Measurements from ENCODE around the gene DUSP9. TPM values are rescaled to one million over a fixed set of nuclear protein-coding genes. Genes with fewer than 3 reads are reported as not detected.

DUSP9 gene
- total RNA-seq, 6 experiments from 2014 or later = 0.33 to 3.9 (median 0.69) TPM

- ATAC-seq (peak; percentile 37 to 49 (median 45)), DNase-seq (peak in 2 of 3 donors; percentile 40 to 49)
- Histone ChIP-seq H3K36me3 (no peaks in the 10 kb centered on the region), H3K27me3 (peaks cover 0 to under 1% of the 10 kb centered on the region in 2 donors), H3K9me3 (no peaks in the 10 kb centered on the region), H3K4me1 (peaks cover 0 to 4% (median 0%) of the 10 kb centered on the region in 4 donors), H3K4me3 (no peak overlapping the region), H3K27ac (no peak overlapping the region)
- 36% methylated on average over 27 of the region's 84 CpGs for WGBS (ENCODE audit: insufficient coverage, low coverage, low lambda C conversion rate, missing lambda C conversion rate)
- TF ChIP-seq, protein P1, sequence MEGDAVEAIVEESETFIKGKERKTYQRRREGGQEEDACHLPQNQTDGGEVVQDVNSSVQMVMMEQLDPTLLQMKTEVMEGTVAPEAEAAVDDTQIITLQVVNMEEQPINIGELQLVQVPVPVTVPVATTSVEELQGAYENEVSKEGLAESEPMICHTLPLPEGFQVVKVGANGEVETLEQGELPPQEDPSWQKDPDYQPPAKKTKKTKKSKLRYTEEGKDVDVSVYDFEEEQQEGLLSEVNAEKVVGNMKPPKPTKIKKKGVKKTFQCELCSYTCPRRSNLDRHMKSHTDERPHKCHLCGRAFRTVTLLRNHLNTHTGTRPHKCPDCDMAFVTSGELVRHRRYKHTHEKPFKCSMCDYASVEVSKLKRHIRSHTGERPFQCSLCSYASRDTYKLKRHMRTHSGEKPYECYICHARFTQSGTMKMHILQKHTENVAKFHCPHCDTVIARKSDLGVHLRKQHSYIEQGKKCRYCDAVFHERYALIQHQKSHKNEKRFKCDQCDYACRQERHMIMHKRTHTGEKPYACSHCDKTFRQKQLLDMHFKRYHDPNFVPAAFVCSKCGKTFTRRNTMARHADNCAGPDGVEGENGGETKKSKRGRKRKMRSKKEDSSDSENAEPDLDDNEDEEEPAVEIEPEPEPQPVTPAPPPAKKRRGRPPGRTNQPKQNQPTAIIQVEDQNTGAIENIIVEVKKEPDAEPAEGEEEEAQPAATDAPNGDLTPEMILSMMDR (IDR thresholded peaks at IDR 0.05) = peak in 2 of 4 donors; percentile 7 to 30
- TF ChIP-seq POLR2A (IDR thresholded peaks at IDR 0.05) = no peak
- intact Hi-C loops (cut with DNase I) = no loop called here
Measured at GRCh38 chrX:153643431-153644351, 3.3 kb upstream of the DUSP9 start.

DNA sequence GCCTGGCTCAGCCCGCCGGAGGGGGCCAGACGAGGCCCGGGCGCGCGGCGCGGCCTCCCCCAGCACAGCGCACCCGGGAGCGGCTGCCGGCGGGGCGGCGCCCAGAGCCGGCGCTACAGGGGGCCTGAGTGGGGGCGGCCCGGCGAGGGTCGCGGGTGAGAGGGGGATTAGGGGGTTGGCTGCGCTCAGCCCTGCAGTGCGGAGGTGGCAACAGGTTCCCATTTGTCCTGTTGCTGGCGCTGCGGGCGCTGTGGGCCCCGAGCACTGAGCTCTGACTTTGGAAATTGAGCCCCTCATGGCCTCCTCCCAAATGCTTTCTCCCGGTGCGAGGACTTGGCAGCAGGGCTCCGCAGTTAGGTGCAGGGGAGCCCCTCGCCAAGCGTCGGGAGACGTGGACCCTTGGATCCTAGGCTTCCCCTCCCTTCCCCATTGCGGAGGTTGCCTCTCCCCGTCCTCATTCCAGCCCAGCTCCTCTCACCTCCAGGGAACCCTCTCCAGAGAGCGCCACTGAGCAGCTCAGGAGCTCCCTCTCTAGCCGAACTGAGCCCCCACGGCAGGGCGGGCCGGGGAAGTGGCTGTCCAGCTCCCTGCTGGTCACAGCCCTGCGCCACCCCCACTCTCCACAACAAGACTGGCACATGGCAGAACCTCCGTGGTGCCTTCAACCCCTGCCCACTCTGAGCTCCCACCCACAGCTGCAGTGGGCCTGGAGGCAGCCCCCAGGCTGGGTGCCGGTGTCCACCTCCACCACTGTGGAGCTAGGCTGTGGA, 2.5 kb upstream of the DUSP9 start:
- DNase-seq = peak; percentile 14 to 50 (median 23)
- intact Hi-C loops (cut with DNase I) = no loop called here
- Histone ChIP-seq H3K4me1 (peaks cover 0 to 4% (median 0%) of the 10 kb centered on the region in 4 donors), H3K27me3 (peaks cover 0 to 8% of the 10 kb centered on the region in 2 donors), H3K9me3 (no peaks in the 10 kb centered on the region), H3K36me3 (no peaks in the 10 kb centered on the region), H3K27ac (no peak overlapping the region), H3K4me3 (no peak overlapping the region)
- no peak for ATAC-seq
- no peak for TF ChIP-seq POLR2A (IDR thresholded peaks at IDR 0.05)
- WGBS (ENCODE audit: insufficient coverage, low coverage, low lambda C conversion rate, missing lambda C conversion rate) = 28% methylated on average over 3 of the region's 46 CpGs

GRCh38 chrX:153645151-153645550, 1.9 kb upstream of the DUSP9 start:
- DNase-seq = no peak
- Histone ChIP-seq H3K9me3 (no peaks in the 10 kb centered on the region), H3K36me3 (no peaks in the 10 kb centered on the region), H3K27ac (no peak overlapping the region), H3K4me1 (peaks cover 0 to 4% (median 0%) of the 10 kb centered on the region in 4 donors), H3K27me3 (peaks cover 0 to 8% of the 10 kb centered on the region in 2 donors), H3K4me3 (no peak overlapping the region)
- WGBS (ENCODE audit: insufficient coverage, low coverage, low lambda C conversion rate, missing lambda C conversion rate) = 37% methylated on average over 2 of the region's 6 CpGs
- TF ChIP-seq, protein P1 (IDR thresholded peaks at IDR 0.05) = no peak
- no peak for TF ChIP-seq POLR2A (IDR thresholded peaks at IDR 0.05)
- ATAC-seq = no peak
- intact Hi-C loops (cut with DNase I) = no loop called here

DNA sequence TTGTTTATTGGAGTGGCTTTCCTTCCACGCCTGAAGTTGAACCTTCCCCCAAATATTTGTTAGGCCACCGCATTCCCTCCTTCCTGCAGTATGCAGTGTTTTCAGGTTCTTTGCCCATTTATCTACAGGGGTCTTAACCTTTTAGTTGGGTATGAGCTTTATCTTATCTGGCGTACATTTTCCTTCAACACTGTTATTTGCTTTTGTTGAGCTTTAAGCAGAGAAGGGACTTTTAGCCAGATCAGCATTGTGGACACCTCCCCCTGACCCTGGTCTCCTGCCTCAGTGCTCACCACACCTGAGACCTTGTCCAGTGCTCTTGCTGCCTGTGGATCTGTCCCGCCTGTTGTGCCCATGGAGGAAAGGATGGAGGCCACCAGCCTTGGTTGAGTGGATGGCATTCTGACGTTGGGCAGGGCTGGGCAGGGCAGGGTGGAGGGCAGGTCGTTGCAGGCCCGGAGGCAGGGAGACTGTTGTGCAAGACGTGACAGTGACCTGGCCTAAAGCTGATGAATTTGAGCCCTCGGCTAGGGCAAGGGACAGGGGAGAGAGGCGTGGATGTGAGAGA, 998 bp upstream of the DUSP9 start:
- ATAC-seq (peak; percentile 15 to 70 (median 56)), DNase-seq (peak; percentile 23 to 54 (median 36))
- WGBS (ENCODE audit: insufficient coverage, low coverage, low lambda C conversion rate, missing lambda C conversion rate) = 46% methylated on average over 10 of the region's 10 CpGs

More for the DNA sequence above, 998 bp upstream of the DUSP9 start:
- Histone ChIP-seq H3K4me3 (no peak overlapping the region), H3K27ac (no peak overlapping the region), H3K9me3 (no peaks in the 10 kb centered on the region), H3K4me1 (peaks cover 0 to 4% (median 0%) of the 10 kb centered on the region in 4 donors), H3K36me3 (no peaks in the 10 kb centered on the region), H3K27me3 (peaks cover 0 to 8% of the 10 kb centered on the region in 2 donors)
- TF ChIP-seq, protein P1 (IDR thresholded peaks at IDR 0.05) = no peak
- no peak for TF ChIP-seq POLR2A (IDR thresholded peaks at IDR 0.05)
- intact Hi-C loops (cut with DNase I) = no loop called here

All from right lobe of liver (tissue), 6 donors.